ENCODE measurements around the gene NUDT14.

The NUDT14 gene

DNA sequence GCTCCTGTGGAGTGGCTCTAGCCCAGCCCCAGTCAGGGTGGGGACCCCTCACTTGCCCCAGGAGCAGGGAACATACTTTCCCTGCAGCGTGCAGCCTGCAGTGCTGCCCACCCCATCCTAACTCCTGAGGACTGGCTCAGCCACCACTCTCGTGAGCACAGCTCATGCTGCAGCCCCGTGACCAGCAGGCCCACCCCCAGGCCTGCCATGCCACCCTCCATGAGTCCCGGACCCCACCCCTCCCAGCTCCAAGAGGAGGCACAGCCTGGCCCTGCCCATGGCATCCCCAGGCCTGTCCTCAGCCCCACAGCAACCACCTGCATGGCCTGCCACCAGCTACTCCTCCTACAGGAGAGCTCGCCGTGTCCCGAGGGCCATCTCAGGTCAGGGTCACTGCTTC, 8.6 kb downstream of the NUDT14 start:
- DNase-seq = no peak

DNA sequence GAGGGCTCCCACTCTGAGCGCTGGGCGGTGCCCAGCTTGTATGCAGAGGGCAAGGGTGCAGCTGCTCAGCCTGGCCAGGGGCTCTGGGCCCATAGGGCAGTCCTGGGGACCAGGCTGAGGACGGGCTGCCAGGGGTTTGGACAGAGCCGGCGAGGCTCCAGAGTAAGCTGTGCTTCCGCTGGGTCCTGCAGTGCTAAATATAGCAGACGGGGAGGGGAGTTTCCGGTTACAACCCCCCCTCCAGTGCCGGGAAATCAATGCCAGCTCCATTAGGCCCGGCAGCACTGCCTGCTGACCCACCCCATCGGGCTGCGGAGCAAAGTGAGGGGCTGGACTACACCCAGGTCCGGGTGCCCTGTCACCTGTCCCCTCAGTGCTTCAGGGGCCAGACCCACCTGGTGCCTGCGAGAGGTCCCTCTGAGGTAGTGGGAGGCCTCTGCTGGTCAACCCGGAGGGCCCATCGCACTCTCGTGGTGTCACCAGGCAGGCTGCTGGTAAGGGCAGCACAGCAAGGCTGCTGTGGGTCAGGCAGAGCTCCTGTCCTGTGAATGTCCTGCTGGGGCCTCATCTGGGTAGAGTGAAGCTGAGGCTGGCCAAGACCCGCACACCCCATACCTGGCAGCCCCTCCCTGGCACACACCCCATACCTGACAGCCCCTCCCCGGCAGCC, 10.0 kb downstream of the NUDT14 start:
- peak; percentile 40 for DNase-seq

DNA sequence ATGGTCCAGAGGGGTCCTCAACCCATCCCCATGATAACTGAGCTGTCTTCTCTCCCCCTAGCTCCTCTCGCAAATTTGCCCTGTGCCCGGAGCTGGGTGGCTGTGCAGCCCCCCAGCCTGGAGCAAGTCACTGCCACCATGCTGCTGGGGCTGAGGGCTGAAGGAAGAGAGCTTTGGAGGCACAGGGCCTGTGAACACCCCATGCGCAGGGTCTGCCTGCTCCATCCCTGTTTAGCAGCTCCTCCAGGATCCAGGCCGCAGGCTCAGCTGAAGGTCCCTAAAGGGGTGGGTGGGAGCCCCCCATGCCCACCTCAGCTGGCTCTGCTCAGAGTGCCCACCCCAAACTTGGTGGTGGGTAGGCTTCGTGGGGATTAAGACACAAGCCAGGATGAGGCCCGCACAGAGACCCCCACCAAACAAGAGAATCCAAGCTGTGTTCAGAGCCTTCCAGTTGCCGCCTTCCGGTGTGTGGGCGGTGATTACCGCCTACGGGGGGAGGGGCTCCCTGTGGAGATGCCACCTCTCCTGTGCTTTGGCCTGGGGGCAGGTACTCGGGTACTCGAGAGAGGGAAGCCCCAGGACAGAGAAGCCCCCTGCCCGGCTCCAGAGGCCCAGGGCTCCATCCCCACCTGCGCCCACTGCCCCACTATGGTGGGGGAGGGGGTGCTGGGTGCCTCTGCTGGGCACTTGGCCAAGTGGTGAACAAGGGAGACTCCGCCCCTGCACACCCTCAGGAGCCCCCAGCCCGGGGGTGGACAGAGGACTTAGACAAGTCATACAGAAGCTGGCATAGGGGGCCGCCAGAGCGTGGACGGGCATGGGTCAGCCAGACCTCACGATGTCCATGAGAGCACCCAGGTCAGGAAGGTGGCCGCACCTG, 11.1 kb downstream of the NUDT14 start:
- no peak for DNase-seq

DNA sequence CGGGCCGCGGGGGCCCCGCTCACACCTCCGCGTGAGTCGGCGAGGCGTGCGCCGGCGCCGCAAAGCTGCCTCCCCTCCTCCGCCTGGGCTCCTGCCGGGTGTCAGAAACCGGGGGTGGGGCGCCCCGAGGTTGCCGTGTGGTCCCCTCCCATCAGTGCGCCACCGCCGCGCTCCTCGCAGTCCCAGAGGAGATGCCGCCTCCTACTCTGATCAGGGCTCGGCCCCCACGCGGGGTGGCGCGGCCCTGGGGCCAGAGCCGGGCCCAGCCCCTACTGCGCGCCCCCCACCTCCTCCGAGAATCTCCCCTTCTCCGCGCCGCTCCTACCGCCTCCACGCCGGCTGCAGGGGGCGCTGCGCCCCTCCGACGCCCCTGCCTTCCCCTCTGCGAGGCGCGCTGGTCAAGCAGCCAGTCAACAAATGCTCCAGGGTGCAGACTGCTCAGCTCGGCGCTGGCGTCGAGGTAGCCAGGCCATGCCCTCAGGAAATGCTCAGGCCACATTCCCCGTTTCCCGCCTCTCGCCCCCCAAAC, 12.1 kb downstream of the NUDT14 start:
- no peak for DNase-seq

DNA sequence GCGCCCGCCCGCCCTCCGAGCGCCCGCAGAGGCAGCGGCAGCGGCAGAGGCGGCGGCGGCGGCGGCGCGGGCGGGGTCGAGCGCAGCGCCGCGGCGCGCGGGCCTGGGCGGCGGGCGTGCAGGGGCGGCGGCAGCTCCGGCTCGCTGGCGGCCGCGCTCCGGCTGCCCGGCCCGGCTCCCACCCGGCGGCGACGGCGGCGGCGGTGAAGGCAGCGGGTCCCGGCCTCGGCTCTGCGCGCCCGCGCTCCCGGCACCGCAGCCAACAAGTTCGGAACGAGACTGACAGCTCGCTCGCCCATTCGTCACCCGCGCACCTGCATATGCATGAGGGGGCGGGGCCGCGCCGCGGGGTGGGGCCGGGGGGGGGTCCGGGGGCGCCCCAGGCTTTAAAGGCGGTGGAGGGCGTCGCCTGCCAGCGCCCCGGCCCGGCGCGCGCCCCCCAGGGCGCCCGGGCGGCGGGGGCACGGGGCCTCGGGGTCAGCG, 12.6 kb downstream of the NUDT14 start, which contains the start of gene JAG2:
Gene JAG2 (minus strand): TSS at position 281 of the 483 bp plus-strand sequence. CDS start 356 bp downstream, outside the sequence.
- DNase-seq = no peak

DNA sequence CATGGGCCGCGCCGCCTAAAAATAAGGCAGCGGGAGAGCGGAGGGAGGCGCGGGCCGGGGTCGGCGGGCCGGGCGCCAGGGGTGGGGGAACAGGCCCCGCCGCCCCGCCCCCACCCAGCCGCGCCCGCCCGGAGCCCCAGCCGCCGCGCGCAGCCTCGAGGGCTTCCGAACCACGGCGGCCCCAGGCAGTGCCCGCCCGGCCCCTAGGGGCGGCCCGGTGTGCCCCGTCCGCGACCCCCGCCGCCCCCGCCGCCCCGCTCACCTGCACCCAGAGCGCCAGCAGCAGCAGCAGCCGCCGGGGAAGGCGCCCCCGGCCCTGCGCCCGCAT, 13.1 kb downstream of the NUDT14 start:
- DNase-seq = no peak

DNA sequence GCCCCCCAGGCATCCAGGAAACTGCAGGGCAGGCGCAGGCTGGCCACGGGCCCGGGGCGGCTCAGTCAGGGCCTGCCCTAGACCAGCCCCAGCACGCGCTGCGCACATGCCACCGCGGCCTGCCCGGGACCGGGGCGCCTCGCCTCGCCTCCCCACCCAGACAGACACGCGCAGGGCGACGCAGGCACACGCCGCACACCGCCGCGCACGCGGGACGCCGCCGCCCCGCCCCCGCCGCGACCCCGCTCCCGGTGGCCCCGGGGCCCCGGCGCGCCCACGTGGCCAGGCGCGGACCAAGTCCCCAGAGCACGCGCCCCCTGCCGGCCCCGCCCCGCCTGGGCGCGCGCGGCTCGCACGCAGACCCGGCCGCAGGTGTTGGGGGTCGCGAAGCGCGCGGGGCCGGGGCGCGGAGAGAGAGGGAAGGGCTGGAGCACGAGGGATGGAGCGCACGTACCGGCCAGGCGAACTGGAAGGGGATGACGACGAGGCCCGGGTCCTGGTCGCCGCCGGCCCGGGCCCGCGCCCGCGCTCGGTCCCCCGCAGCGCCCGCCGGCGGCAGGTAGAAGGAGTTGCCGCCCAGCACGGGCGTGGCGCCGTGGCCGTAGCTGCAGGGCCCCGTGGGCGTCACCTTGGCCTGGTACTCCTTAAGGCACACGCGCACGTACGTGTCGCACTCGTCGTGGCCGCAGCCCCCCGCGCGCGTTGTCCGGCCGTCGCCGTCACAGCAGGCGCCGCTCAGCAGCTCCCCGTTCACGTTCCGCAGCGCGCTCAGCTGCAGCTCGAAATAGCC, 13.6 kb downstream of the NUDT14 start:
- DNase-seq = no peak

DNA sequence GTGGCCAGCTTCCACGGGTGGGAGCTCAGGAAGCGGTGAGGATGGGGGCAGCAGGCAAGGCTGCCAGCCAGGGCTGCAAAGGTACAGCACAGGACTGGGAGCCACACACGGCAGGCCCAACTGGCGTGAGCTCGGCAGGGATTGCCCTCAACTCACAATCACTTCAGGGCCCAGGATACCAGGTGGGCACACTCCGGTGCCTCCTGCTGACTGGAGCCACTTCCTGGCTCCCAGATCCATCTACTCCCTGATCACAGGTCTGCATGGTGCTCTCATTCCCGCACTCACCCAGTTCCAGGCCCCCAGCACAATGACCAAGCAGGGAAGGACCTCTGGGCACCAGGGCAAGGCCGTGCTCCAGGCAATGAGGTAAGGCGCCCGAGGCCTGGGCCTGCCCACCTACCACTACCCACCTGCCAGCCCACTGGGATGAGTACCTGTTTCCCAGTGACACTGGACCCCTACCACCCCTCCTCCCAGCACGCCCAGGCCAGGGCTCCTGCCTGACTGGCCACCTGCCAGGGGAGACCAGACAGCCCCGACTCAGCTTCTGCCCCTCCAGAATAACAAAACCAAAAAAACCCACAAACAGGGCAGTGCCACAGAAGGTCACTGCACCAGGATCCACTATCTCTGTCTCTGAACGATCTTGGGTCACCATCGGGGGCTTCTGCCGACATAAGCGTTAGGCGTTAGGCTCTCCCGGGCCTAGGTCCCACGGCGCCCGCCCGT, 14.4 kb downstream of the NUDT14 start:
- no peak for DNase-seq

DNA sequence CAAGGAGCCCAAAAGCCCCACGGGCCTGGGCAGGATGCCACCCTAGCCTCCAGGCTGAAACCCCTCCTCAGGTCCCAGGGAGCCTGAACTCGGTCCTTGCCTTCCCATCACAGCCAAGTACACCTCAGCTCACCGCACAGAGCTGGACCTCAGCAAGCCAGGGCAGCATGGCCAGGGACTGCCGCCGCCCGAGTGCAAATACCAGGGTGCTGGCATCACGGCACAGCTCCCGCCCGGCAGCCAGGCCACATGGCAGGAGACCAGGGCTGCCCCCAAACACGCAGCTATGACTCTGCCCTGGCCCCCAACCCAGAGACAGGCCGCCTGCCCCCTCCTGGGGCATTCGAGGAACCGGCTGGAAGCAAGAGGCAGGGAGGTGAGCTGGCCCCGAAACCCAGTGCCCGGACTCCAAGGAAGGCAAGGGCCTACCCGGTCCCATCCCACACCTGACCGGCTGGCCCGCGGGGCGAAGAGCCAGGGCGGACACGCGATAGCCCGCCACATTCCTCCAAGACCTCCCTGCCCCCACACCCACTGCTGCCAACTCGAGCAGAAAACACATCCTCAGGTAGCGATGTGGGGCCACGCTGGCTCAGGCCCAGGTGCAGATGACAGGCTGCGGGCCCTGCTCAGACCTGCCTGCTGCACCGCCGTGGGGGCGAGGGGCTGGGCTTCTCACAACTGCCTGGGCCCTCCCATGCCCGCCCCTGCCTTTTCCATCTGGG, 15.2 kb downstream of the NUDT14 start:
- no peak for DNase-seq

DNA sequence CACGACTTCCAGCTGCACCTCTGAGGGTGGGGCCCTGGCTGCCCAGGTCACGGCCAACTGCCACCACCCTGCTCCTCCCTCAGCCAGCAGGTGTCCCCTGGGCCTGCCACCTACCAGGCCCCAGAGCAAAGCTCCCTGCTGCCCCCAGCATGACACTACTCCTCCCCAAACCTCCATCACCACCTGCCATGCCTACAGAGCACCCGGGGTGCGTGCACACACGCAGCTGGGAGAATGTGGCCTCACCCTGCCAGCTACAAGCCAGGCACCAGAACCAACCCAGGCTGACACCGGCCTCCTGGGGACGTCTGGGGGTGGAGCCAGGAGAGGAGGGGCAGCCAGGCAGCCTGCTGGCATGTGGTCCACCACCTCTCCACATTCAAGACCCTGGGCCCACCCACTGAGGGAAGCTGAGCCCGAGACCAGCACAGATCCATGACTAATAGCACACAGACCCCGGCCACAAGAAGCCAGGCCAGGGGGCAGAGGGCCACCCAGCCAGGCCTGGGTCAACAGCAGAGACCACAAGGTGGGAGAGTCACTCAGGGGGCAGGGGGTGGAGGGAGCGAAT, 15.9 kb downstream of the NUDT14 start:
- no peak for DNase-seq

DNA sequence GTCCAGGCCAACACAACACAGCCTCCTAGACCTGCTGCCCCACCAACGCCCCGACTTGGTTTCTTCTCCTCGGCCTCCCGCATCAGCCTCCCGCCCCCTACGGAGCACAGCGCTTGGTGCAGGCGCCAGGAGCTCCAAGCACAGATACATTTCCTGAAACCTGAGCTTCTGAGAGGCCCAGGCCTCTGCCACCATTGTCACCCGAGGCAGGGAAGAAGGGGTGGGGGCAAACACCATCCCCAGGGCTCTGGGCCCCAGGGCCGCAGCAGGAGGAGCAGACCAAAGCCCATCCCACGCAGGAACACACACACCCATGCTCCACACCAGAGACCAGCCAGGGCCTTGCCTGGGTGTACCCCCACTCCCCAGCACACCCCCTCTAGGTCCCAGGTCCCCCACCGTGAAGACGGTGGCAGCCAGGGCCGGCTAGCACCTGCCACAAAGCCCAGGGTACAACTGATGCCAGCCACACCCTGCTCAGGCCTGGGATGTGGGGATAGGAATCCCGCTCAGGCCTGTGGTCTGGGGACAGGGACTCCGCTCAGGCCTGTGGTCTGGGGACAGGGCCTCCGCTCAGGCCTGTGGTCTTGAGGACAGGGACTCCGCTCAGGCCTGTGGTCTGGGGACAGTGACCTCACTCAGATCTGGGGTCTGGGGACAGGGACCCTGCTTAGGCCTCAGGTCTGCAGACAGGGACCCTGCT, 17.9 kb downstream of the NUDT14 start:
- peak; percentile 45 for DNase-seq

DNA sequence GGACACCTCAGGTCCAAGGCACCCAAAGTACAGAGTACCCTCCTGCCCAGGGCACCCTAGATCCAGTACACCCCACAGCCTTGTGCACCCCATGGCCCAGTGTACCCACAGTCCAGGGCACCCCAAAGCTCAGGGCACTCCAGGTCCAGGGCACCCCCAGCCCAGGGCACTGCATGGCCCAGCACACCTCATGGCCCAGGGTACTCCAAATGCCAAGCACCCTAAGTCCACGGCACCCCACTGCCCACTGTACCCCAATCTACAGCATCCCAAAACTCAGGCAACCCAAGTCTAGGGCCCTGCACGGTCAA, 18.5 kb downstream of the NUDT14 start:
- no peak for DNase-seq

DNA sequence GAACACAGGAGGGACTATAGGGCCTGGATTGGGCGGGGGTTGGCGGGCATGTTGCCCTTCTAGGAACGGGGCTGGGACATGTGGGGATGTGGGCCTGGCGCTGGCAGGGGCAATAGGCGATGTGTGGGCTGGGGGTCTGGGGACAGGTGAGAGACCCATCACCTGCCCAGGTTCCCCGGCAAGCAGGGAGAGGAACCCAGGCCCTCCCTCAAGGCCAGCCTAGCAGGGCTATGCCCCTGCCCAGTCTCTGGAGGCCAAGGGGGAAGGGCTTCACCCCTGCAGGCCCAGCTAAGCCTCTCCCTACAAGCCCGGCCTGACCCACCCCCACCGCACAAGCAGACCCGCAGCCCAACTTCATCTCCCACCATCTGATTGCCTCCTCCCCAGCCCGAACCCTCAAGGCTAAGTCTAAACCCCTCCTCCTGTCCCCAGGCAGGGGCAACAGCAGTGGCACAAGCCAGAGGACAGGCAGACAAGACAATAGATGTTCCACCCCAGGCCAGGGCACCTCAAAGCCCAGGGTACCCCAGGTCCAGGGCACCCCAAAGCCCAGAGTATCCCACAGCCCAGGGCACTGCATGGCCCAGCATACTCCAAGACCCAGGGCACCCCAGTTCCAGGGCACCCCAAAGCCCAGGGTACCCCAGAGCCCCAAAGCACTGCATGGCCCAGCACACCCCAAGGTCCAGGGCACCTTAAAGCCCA, 19.0 kb downstream of the NUDT14 start:
- DNase-seq = no peak

DNA sequence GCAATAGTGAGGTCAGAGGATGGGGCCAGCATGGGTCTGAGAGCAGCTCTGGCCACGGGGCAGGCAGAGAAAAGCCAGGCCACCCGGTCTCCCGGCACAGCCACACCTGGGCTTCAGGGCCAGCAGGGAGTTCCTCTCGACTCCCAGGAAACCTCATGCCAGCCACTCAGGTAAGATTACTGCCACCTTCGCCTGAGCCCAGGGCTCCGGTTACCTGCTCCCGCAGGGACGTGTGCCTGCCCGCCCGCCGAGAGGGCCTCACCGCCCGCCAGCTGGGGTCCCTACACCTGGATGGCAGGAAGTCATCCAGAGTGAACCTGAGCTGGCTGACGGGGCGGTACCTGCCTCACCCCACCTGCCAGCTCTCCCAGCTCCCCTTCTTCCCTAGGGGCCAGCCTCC, 19.8 kb downstream of the NUDT14 start:
- DNase-seq = peak; percentile 54

DNA sequence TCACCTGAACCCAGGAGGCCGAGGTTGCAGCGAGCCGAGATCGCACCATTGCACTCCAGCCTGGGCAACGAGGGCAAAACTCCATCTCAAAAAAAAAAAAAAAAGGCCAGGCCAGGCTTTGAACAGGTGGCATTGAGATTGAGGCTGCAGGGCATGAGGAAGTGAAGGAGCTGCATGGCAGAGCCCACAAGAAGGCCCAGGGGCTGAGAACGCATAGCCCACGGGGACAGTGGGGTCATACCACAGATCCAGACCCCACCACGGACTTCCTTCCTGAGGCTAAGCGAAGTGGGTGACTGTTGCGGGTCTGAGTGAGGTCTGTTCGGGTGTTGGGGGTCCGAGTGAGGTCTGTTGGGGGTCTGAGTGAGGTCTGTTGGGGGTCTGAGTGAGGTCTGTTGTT, 20.3 kb downstream of the NUDT14 start:
- DNase-seq = no peak

DNA sequence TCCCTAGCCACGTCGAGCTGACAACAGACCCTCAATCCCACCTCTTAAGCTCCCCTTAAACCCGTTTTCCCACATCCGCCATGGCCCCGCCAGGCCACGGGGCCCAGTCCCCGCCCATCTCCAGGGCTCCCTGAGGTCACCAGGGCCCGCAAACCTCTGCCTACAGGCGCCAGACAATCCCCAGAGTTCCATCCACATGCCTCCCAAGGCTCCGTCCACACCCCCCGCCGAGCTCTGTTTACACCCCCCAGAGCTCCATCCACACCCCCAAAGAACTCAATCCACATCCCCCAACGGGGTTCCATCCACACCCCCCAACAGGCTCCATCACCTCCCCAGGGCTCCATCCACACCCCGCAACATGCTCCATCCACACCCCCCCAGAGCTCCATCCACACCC, 21.8 kb downstream of the NUDT14 start:
- no peak for DNase-seq

DNA sequence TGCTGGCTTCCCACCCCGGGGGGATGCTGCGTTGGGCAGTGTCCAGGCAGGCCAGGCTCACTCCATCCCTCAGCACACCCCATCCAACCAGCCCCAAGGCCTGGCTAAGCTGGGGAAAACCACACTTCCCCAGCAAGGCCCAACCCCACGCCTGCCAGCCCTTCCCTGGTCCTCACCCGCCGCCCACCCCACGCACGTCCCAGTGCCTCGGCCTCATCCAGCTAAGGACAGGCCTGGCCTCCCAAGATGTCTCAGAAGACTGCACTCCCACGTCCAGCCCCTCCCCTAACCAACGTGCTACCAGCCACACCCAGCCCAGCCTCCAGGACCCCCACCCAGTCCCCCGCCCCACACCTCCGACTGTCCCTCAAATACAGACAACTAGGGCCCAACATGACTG, 22.3 kb downstream of the NUDT14 start:
- no peak for DNase-seq

DNA sequence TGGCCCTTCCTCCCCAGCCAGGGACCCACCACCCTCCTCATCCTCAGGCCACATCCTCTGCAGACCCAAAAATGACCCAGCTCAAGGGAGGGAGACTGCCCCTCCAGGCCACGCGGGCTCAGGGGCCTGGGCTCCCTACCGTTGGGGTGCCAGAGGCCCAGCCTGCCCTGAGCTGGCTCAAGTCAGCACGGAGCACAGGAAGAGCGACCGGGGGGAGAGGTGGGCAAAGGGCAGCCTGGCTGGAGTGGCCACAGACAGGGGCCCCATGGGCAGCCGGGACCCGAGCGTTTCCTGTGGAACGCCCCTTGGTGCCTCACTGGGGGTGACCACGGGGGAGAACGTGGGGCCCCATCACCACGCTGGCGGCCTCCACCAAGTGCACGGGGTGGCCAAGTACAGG, 23.2 kb downstream of the NUDT14 start:
- no peak for DNase-seq

DNA sequence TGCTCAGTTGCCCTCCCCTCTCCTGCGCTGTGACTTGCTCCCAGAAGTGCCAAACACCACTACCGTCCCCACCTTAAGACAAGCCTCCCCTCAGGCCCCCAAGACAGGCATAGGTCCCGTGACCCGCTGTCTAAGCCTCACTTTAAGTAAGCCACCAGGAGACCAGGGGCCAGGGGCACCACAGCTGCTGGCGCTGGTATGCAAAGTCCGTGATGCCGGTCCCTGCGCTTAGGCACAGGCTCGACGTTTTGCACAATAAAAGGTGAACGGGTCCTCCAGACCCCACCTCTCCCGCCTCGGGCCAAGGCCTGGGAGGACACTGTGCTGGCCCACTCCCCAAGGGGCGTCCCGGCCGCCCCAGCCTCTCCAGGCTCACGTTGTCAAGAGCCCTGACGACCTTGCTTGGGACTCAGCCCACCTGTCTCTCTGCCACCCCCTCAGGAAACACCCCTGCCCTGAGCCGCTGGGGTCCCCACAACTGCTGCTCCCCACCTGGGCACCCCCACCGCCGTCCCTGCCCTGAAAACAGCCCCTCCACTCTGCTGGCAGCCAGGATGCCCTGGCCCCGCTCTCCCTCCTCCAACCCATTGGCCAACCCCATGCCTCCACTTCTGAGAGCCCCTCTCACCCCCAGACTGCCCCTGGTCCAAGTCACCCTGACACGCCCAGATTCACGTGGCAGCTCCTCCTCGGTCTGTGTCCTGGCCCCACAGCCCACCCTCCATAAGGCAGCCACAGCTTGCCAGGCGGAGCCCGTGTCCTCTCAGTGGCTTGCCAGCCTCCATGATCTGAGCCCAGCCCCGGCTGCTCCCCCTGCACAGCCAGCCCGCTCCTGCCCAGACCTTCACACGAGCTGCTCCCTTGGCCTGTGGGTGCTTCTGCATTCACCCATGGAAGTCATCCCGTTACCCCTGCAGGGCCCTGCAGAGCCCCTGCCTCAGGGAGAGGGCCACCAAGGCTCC, 24.4 kb downstream of the NUDT14 start:
- no peak for DNase-seq

All from NCI-H2029 (cell line).